Fibroblast of peridontal ligament (primary cell): ENCODE data around the gene ROBO1.
"Not testable (repeated sequence)": the region's sequence is repeated elsewhere in the genome, so short reads cannot be mapped to it uniquely, and the experiment has no call there.

ENCODE experiments used
- DNase-seq: peaks from one replicate; pipeline ENCODE4 v3.0.0-alpha.2; 2010; ENCODE audit errors: extremely low read depth

Gene ROBO1

DNA sequence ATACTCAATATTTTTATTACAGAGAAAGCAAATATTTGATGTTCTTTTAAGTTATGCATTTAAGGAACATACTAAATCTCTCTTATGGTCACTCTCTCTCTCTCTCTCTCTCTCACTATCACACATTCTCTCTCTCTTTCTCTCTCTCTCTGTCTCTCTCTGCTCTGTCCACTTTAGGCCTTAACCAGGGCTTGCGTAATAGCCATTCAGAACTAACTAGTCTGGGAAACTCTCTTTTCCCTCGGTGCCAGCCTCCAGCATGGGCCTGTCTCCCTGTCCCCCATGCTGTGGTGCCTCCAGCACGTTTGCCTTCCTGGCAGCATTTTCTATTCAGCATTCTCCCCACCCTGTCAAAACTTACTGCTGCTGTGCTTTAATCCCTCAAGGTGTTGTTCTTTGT is 389.7 kb downstream of the ROBO1 start:
- no peak for DNase-seq

DNA sequence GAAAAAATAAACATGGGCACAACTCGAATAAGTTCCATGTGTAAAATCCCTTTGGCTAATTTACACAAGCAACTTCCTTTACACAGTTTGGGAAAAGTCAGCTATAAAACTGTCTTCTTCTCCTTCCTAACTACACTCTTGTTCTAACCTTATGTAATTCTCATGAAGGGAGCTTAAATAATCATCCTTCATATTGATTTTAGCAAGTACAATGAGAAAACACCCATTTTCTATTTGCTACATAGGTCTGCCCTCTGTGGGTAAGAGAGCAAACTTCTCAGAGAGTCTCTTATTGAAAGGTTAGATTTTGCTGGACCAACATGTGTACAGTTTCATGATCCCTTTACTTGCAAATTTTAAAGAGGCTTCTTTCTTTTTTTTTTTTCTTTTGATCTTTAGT is 398.5 kb downstream of the ROBO1 start:
- peak; percentile 66 for DNase-seq

DNA sequence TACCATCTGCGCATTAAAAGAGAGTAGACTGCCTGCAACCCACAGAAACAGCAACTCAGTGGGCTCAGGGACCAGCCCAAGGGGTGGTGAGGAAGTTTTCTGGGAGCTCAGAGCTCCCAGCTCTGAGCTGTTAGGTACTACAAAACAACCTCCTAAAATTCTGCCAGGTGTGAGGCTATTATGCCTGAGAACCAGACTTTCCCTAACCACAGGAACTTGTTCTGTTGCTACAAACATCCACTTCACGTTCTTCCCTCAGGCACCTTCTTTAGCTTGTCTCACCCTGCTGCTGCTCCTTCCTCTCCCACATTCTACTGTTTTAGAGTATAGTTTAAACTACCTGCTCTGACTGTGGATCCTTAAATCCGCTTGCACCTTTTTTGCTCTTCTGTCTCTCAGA is 399.4 kb downstream of the ROBO1 start:
- no peak for DNase-seq

DNA sequence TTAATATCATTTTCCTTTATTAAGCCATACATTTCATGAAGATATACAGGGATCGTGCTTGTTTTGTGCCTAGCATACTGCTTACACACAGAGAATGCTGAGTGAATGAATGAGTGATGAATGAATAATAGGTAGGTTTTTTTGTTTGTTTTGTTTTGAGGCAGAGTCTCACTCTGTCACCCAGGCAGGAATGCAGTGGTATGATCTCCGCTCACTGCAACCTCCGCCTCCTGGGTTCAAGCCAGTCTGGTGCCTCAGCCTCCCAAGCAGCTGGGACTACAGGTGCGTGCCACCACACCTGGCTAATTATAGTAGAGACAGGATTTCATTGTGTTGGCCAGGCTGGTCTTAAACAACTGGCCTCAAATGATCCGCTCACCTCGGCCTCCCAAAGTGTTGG is 400.0 kb downstream of the ROBO1 start:
- no peak for DNase-seq

DNA sequence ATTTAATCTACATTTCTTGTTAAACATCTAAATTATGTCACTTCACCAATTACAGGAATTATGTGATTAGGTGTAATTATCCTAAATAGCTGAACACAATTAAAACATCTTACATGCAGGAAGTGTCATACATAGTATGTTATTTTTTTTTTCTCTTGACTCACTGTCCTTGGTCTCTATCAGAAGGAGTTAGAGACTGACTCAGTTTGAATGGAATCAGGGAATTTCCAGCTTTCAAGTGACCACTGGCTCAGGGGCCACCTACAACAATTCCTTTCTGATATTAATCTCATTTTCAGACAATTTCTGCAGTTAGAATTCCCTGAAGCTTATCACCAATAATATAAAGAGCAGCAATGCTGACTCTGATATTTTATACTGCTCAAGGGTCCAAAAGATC is 400.7 kb downstream of the ROBO1 start:
- DNase-seq = peak; percentile 53

DNA sequence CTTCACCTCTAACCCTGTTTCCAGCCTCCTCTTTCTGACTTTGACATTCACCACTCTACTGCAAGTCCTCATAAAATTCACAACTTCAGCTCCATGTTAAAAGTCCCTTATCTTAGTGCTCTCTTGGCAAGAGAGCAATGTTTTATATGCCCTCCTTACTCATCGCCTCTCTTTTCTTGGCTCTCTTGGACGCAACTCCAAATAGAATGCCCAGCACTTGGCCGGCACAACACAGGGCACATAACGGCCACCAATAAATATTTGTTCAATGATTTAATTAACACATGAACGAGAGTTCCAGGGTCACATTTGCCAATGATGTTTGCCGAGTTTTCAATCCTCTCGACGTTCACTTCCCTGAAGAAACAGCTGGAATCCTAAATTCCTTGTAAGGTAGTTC is 401.4 kb downstream of the ROBO1 start:
- DNase-seq = no peak

DNA sequence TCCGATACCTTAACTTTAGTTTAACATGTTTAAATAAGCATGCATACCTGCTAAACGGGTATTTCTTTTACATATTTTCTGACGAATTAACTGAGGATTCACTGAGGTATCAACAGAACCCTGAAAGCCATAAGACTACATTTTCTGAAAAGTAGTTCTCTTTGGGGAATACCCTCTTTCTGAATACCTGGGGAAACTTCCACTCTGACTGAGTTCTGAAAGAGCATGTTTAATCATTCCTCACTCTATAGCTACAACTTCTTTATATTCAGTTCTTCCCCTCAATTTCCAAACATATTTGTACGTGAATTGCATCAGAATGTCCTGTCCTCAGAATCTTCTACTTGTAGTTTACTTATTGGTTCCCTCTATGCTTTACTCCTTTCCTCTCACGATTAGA is 403.0 kb downstream of the ROBO1 start:
- DNase-seq = no peak

DNA sequence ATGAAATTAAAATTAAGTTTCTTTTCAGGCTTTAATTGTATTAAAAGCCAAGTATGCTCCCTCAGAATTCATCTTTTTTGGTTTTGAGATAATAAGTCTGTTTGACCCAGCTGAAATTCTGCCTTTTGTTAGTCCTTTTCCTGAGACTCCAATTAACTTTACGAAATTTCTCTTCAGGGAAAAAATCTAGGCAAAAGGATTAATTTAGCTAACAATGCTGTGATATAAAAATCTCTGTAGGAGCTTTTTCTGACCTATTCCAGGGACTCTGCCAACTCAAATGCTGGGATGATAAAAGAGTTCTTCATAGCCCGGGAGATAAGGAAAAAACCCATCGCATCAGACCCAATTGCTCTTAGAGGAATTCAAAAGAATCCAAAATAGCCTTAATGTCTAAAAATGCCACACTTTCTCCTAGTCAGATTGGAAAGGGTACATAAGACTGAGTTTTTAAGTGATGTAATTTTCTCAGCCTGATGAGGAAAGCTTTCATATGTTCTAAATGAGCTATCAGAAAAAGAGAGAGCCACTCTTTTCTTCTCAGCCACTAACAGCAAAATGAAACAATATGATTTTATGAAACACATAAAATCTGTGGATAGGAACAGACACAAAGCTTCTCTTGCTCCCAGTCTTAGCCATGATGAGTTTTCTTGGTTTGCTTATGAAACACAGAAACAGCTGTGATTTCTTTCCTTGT is 405.1 kb downstream of the ROBO1 start:
- peak; percentile 43 for DNase-seq

DNA sequence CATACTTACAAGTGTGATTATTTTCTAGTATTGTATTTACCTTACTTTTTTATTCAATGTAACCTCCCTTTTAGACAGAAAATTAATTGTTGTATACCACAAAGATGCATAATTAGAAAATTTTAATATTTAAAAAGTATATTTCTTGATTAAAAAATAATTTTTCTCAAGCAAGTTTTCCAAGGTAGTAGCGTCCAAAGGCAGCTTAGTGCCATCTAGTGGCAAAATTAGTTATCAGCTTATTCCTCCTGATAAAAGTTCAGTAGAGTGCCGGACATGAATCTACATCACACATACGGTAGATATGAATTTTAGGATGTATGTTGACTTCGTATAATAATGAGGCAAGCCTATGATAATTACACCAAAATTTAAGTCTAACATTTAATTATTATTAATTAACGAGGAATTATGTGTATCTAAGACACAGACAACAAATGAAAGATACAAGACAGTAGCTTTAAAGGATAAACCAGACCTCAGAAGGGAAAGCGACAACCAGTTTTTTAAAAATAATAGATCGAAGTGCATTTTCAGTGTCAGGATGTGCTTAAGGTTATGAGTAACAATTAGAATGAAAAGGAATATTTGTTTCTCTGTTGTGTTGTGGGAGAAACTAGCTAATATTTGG is 405.9 kb downstream of the ROBO1 start:
- DNase-seq = peak; percentile 80

DNA sequence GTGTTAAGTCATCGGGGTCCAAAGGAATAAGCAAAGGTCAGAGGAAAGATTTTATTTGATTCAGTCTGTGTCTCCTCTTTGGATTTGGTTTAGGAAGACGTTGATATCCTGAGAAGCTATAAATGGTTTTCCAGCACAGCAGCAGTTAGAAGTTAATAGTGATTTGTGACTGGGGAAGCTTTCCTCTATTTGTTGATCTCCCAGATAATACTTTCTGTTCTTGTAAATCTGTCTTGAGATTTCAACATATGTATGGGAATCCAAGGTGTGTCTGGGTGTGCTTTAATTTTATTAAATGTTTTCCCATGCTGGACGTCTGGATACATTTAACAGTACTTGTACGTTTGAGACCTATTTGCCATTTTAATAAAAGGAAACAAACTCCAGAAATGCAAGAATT is 409.5 kb downstream of the ROBO1 start:
- DNase-seq = no peak

DNA sequence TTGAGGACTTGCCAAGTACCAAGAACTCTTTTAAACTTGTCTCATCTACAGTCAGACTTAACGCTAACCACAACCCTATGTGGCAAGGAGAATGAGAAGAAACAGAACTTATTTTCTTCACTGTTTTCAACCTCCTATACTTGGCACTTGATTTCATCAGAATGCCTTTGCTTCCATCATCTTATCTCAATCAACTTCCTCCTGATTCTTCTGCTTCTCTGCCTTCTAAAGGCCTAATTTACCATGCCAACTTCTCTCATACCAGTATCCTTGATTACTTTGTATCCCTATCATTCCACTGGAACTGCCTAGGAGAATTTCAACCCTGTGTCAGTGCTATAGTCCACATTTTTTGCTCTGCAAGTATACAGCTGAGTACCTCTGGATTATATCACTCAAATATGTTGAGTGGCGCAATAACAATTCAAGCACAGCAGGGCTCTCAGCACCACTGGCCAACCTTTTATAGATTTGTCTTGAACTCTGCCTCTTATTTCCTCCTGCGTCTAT is 413.6 kb downstream of the ROBO1 start:
- DNase-seq = peak; percentile 25

DNA sequence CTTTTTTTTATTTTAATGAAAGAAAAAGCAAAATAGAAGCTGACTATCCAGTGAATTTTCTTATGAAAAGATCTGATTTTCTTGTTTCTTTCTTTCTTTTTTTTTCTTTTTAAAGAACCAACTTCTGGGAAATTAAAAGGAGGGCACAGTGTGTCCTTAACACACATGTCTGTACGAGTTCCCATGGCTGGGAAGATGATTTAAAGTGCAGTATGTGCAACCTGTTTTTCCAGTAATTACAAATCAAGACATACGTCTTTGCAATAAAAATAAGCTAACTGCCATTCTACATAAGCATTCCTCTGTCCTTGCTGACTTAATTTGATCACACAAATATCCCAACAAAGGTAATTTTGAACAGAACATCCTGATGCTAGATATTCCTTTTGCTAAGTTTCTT is 416.1 kb downstream of the ROBO1 start:
- DNase-seq = no peak

DNA sequence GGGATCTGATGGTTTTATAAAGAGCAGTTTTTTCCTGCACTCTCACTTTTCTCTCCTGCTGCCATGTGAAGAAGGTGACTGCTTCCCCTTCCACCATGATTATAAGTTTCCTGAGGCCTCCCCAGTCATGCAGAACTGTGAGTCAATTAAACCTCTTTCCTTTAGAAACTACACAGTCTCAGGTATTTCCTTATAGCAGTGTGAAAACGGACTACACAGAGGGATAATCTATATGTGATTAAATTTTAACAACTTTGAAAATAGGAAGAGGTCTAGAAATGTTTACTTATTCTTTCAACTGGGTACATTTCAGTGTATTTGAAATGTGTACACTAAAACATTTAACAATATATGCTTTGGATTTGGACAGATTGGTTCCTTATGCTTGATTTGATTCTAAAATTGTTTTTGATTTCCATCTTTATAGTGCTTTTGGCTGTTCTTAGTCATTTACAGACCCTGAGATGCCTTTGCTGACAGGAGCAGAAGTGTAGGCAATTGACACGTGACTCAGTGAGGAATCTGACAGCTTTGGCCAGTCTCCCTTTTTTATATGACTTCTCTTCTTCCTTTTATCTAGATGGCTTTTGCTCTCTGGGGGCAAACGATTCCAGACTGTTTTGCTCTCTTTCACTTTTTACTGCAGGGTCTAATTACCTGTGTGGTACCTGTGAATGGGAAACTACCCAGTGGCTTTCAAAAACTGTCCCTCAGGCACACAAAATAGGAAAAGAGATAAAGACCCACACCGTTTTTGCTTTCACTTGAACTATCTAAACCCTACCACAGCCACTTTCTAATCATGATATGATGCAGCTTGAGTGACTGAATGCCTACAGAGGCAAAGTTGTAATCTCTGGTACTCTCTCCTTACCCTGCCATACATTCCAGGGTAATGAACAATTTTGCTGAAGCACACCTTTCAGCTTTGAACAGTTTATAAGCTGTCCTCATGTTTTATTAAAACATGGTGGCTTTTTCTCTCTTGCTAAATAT is 422.6 kb downstream of the ROBO1 start:
- no peak for DNase-seq

DNA sequence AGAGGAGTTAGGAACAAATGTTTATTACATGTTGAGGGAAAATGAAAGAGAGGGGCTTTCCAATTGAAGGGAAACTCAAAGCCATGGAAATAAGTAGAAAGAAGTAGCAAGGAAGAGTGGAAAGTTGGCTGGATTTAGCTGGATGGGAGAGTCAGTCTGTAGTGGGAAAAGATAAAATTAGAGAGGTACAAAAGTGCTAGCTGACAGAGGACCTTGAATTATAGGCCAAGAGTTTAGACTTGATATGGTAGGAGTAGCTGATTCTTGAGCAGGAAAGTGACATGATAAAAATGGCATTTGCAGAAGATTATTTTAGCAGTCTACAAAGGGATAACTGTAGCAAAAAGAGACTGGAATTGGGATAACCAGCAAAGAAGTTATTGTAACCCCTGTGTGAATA is 425.8 kb downstream of the ROBO1 start:
- no peak for DNase-seq

DNA sequence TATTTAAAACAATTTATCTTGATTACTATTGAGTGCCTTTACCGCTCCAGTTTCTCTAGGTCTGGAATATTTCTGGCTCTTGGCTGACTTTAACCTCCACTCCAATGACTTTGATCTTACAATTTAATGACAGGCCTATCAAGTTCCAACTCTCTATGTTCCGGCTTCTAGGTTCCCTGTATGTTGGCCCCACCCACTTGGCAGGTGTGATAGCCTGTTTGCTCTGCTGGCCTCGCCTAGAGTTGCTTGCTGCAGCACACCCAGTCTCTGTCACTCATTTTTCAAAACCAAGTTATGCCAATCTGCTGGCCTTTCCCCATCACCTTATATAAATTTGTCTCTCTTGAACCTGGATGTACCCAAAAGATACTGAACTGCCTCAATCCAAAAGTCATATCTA is 428.0 kb downstream of the ROBO1 start:
- DNase-seq = no peak

DNA sequence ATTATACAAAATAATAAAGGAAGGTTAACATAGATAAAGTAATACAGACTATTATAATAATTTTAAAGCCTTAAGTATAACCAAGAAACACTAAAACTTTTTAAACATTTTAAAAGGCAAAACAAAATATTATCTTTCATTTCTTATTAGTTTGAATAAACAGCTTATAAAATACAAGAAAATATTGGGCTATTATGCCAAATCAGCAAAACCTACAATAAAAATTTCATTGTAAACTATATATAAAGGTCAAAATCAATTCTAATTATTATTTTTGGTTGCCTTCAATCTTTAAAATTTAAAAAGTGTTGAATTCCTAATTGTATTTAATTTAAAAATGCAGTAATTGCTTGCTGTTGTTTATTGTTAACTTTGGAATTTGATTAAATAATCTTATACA is 430.0 kb downstream of the ROBO1 start:
- no peak for DNase-seq

DNA sequence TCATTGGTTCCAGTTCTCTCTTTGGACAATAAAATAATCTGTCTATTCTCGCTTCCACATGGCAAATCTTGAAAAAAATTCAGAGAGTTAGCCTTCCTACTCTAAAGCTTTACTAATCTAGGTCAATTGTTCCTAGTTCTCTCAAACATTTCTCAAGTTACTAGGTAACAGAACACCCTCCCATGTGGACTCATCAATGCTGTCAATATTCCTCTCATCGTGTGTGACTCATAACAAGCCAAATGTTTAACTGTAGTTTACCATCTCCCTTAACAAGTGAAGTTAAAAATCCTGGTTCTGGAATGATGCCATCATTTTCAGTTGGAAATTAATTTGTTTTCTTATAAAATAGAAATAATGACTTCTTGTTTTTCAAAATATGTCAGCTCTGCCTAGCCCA is 438.6 kb downstream of the ROBO1 start:
- peak; percentile 48 for DNase-seq

DNA sequence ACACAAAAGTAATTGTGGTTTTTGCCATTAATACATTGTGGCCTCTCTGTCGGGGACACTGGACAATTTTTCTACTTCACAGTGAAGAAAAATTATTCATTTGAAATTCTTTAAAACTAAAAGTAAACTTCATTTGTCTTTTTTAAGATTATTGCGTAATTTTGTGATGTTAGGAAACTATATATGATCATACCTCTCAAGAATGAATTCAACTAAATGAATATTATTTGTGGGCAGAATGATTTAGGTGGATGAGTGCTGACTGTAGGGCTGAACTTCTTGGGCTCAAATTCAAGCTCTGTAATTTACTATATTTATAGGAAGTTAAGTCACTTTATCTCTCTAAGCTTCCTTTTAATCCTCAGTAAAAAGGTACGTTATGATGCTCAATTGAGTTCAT is 441.2 kb downstream of the ROBO1 start:
- peak; percentile 60 for DNase-seq

DNA sequence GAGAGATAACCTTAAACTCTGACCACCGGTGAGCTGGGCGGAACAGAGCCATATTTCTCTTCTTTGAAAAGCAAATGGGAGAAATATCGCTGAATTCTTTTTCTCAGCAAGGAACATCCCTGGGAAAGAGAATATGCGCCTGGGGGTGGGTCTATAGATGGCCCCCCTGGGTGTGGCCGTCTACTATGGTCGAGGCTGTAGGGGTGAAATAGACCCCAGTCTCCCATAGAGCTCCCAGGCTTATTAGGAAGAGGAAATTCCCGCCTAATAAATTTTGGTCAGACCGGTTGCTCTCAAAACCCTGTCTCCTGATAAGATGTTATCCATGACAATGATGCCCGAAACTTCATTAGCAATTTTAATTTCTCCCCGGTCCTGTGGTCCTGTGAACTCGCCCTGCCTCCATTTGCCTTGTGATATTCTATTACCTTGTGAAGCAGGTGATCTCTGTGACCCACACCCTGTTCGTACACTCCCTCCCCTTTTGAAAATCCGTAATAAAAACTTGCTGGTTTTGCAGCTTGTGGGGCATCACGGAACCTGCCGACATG is 441.9 kb downstream of the ROBO1 start:
- not testable (repeated sequence) for DNase-seq

DNA sequence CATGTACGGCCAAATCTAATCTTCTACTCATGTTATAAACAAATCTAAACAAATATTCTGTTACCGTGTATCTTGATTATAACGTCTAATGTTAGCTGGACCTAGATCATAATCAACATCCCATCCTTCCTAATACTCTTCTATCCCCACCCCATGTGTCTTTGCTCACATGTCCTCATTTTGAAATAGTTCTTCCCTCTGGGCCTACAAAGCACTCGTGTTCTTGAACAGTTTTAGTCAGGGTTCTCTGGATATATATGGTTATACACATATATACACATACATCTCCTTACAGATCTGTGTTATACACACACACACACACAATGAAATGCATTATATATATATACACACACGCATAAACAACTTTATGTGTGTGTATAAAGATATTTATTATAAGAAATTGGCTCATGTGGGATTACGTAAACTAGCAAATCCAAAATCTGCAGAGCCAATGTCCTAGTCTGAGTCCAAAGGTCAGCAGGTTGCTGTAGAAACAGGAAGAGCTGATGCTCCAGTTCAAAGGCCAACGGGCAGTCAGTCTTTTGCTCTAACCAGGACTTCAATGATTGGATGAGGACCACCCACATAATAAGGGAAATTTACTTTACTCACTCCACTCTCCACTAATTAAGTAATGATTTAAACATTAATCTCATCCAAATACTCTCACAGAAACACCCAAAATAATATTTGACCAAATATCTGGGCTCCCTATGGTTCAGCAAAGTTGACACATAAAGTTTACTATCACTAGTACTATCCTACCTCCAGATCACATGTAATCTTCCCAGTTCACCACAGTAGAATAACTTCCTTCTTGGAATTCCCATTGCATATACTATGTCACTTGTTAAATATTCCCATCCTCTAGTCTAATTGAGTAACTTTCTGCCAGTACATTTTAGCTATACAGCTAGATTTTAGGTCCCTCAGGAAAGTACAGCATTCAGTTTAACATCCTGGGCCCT is 450.0 kb downstream of the ROBO1 start:
- no peak for DNase-seq

DNA sequence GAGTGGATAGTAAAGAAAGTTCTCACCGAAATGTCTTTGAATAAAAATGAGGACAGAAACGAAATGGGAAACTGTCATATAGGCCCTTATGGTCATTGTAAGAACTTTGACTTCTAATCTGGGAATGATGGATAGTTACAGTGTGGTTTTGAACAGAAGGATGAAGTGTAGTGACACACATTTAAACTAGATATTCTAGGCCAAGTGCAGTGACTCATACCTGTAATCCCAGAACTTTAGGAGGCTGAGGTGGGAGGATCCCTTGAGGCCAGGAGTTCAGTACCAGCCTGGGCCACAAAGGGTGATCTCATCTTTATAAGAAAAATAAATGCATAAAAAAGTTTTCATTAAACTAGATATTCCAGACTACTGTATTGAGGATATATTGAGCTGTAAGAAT is 452.8 kb downstream of the ROBO1 start:
- no peak for DNase-seq
